GM18508 (cell line): ENCODE results near the gene CEP295NL.
"Not testable (repeated sequence)": the region's sequence is repeated elsewhere in the genome, so short reads cannot be mapped to it uniquely, and the experiment has no call there.

Experiments used
- ATAC-seq: cut with Tn5 transposase; IDR thresholded peaks from one replicate; pipeline ENCODE4 v1.9.1; 2021; ENCODE audit warnings: moderate number of reproducible peaks; ENCODE audit not compliant: insufficient read depth, unreplicated experiment

Gene CEP295NL

GRCh38 chr17:78891406-78892061 is 11.5 kb downstream of the CEP295NL start:
- ATAC-seq, result no peak

- no peak for ATAC-seq
Measured at GRCh38 chr17:78890498-78890897, 12.5 kb downstream of the CEP295NL start.

GRCh38 chr17:78890096-78890495 is 12.9 kb downstream of the CEP295NL start:
- not testable (repeated sequence) for ATAC-seq

- no peak for ATAC-seq
Measured at GRCh38 chr17:78889531-78889930, 13.5 kb downstream of the CEP295NL start.

GRCh38 chr17:78888941-78889518 is 14.0 kb downstream of the CEP295NL start:
- no peak for ATAC-seq

GRCh38 chr17:78886954-78887353 is 16.0 kb downstream of the CEP295NL start:
- ATAC-seq, result no peak

- ATAC-seq, result no peak
Measured at GRCh38 chr17:78885956-78886355, 17.0 kb downstream of the CEP295NL start.

GRCh38 chr17:78884876-78885667 is 17.9 kb downstream of the CEP295NL start:
- ATAC-seq, result no peak

GRCh38 chr17:78884148-78884825 is 18.7 kb downstream of the CEP295NL start:
- ATAC-seq, result no peak

- ATAC-seq, result no peak
Measured at GRCh38 chr17:78883533-78884131, 19.4 kb downstream of the CEP295NL start.

GRCh38 chr17:78883089-78883532 is 19.9 kb downstream of the CEP295NL start:
- ATAC-seq, result no peak

- no peak for ATAC-seq
Measured at GRCh38 chr17:78882540-78883088, 20.4 kb downstream of the CEP295NL start.

GRCh38 chr17:78879635-78880186 is 23.3 kb downstream of the CEP295NL start:
- ATAC-seq, result no peak

GRCh38 chr17:78878871-78879527 is 24.0 kb downstream of the CEP295NL start:
- no peak for ATAC-seq

GRCh38 chr17:78878261-78878660 is 24.7 kb downstream of the CEP295NL start:
- no peak for ATAC-seq

GRCh38 chr17:78876954-78877517 is 26.0 kb downstream of the CEP295NL start:
- ATAC-seq, result not testable (repeated sequence)

GRCh38 chr17:78876094-78876597 is 26.9 kb downstream of the CEP295NL start:
- ATAC-seq, result no peak

GRCh38 chr17:78875363-78876093 is 27.5 kb downstream of the CEP295NL start:
- no peak for ATAC-seq
